Measurements from ENCODE around the gene NOS1AP.

Gene NOS1AP

DNA sequence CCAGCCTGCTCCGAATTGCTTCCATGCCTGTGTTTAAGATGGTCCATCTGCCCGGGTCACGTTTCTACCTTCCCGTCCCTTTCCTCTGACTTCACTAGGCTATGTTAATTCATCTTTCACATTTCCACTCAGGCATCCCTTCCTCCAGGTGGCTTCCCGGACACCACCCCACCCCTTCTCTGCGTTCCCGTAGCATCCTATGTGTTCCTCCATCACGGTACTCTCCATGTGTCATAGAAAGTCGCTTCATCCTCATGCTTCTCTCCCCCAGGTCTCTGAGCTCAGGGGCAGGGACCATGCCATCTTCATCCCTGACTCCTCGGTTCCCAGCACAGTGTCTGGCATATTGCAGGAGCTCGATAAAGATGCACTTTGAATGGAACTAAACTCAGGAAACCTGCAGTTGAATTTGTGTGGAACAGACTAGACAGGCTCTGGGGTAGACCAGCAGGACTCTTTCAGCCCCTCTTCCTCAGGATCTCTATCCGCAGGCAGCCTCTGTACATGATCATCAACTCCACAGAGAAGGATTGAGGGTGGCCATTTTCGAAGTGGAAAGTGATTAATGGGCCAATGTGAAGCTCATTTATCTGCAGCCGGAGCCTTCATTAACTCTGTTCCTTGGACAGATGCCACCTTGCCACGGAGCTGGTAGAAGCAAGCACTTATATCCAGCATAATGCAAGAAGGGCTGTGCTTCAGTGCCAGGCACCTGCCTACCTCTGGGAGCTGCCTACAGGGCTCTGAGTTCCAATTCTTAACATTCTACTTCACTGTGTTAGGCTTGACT, 321.1 kb downstream of the NOS1AP start:
- Histone ChIP-seq H3K27ac (no peak overlapping the region), H3K4me3 (no peak overlapping the region)
- TF ChIP-seq, protein P1, sequence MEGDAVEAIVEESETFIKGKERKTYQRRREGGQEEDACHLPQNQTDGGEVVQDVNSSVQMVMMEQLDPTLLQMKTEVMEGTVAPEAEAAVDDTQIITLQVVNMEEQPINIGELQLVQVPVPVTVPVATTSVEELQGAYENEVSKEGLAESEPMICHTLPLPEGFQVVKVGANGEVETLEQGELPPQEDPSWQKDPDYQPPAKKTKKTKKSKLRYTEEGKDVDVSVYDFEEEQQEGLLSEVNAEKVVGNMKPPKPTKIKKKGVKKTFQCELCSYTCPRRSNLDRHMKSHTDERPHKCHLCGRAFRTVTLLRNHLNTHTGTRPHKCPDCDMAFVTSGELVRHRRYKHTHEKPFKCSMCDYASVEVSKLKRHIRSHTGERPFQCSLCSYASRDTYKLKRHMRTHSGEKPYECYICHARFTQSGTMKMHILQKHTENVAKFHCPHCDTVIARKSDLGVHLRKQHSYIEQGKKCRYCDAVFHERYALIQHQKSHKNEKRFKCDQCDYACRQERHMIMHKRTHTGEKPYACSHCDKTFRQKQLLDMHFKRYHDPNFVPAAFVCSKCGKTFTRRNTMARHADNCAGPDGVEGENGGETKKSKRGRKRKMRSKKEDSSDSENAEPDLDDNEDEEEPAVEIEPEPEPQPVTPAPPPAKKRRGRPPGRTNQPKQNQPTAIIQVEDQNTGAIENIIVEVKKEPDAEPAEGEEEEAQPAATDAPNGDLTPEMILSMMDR (IDR thresholded peaks at IDR 0.05): no peak
- no peak for DNase-seq (ENCODE audit: low spot score)

DNA sequence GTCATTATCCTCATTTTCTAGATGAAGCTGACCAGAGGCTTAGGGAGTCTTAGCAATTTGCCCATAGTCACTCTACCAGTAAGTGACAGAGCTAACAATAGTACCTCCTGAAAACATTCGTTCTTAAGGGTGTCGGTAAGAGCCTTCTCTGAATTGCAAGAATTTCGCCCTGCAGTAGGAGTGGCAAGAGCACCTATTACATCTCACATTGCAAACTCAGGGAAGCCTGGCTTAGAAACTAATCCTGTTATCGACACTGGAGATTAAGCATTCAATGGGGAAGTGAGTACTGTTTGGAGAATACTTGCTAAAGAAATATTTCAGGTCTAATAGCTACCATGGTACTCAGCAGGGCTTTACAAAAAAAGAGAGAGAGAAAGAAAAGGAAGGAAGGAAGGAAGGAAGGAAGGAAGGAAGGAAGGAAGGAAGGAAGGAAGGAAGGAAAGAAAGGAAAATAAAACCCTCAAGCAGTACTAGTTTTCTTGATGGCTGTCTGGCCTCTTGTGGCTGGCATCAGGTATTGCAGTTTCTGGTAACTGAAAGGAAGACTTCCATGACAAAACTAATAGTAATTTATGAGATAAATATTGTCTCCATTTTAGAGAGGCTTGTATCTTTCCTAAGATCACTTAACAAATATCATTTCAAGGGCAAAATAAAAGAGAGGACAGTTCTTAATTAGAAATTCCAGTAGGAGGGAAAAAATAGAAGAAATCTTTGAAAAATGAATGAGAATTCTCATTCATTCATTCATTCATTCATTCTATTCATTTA, 322.5 kb downstream of the NOS1AP start:
- TF ChIP-seq, protein P1 (IDR thresholded peaks at IDR 0.05): peak; percentile 63
- no peak overlapping the region for H3K4me3 ChIP-seq
- H3K27ac ChIP-seq: no peak overlapping the region
- DNase-seq (ENCODE audit: low spot score): no peak

DNA sequence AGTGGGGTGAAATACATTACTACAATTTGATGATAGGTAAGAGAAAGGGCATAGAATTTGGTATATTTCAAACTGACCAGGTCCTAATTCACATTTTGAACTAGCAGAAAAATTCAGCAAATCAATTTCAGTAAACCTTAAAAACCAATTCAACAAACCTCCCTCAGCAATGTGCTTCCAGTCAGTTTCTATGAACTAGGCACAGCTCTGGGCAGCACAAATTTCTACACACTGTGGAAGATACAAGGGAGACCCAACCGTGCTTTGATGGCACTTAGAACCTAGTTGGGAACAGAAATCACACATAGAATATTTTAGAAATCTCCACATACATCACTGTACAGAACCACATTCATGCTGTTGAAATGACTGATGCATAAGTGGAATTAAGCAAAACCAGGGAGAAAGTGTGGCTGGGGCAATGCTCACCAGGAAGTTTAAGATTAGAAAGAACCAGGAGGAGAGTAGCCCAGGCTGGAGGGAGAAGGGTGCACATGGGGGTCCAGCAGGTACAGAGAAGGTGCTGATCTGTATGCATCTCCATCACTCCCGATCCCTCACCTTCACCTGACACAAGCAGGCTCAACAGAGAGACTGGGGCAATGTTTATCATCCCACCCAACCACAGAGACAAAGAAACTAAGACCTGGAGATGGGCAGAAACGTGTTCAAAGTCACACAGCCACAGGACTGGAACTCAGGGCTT, 326.9 kb downstream of the NOS1AP start:
- Histone ChIP-seq H3K4me3 (no peak overlapping the region), H3K27ac (no peak overlapping the region)
- TF ChIP-seq, protein P1 (IDR thresholded peaks at IDR 0.05): no peak
- DNase-seq (ENCODE audit: low spot score): no peak

DNA sequence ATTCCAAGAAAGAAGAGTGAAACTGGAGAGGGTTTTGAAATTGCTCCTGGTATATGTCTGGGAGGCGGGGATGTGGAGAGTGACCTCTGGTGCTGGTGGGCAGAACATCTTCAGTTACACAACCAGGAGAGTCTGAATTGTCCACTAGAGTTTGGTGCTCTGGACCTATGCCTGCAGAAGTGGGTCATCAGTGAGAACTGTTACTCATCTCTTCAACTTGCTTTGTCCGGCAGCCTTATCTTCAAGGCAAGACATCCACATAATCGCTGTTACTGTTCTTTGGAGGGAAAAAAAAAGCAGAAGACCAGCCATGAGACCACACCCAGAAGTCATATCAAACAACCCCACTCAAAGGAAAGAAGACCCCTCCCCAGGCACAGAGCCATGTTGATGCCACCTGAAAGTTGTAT, 327.6 kb downstream of the NOS1AP start:
- Histone ChIP-seq H3K27ac (no peak overlapping the region), H3K4me3 (no peak overlapping the region)
- DNase-seq (ENCODE audit: low spot score): no peak
- TF ChIP-seq, protein P1 (IDR thresholded peaks at IDR 0.05): no peak

DNA sequence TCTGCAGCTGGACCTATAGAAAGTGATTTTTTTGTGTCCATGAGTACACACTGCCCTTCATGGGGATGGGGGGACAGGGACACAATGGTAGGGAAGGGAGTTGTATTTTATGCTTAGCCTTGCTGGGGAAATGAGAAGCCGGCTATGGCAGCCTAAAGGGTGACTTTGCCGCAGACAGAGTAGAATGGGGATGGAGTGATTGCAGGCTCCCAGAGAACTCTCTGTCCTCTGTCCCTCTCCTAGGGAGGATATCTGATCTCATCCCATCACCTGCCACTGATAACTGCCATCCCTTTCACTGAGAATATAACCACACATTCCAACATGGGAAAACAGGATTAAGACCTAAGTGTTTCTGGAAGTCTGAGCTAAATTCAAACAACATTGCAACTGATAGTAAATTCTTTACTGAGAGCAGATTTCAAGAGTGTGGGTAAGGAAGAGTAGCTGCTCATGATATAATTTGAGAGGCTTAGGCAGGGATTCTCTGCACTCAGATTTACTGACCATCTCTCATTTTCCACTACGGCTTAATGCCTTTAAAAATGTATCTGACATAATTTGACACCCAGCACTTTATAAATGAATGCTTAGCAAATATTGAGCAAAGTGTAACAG, 328.6 kb downstream of the NOS1AP start:
- Histone ChIP-seq H3K4me3 (no peak overlapping the region), H3K27ac (no peak overlapping the region)
- no peak for DNase-seq (ENCODE audit: low spot score)
- TF ChIP-seq, protein P1 (IDR thresholded peaks at IDR 0.05): no peak

DNA sequence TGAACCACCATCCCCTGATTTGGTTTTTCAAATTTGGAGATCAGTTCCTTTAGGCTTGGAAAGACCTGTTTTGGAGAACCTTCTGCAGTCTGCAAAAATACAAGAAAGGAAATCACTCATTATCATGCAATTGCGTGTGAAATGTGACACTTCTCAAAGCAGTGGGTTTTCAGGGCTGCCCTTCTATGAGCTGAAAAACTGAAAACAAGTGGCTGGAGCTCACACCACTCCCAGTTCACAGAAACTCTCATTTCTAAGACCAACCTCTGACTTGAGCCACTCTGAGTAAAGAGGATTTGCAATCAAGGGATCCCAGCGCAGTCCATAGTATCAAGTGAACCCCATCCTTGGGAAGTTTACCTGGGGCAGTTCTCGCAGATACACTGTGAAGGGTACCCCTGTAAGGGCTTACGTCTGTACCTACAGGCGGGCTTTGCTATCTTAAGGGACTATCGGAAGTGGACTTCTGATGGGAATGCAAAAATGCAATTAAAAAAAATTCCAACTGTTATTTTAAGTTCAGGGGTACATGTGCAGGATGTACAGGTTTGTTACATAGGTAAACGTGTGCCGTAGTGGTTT, 329.6 kb downstream of the NOS1AP start:
- H3K27ac ChIP-seq: no peak overlapping the region
- no peak for DNase-seq (ENCODE audit: low spot score)
- H3K4me3 ChIP-seq: no peak overlapping the region
- TF ChIP-seq, protein P1 (IDR thresholded peaks at IDR 0.05): no peak

Data from coronary artery (tissue), 2 donors.